GM18907 (cell line): ENCODE measurements around the gene CNIH1.
A peak's percentile ranks its signal among the peaks of the same experiment; 100 is the strongest.

ENCODE experiments used
- ATAC-seq: cut with Tn5 transposase; IDR thresholded peaks from one replicate; pipeline ENCODE4 v1.9.1; 2021; ENCODE audit warnings: mild to moderate bottlenecking, moderate library complexity; ENCODE audit not compliant: unreplicated experiment

The CNIH1 gene

GRCh38 chr14:54440873-54441868, at the start of gene CNIH1:
TSS of gene CNIH1 (minus strand) at chr14:54441374. CDS start at chr14:54441327, 47 bp downstream.
- ATAC-seq, result peak; percentile 96

GRCh38 chr14:54490445-54491175, 49.4 kb upstream of the CNIH1 start:
- no peak for ATAC-seq

- ATAC-seq, result no peak
Measured at GRCh38 chr14:54489731-54490444, 48.7 kb upstream of the CNIH1 start.

- ATAC-seq, result no peak
Measured at GRCh38 chr14:54489318-54489683, 48.1 kb upstream of the CNIH1 start.

GRCh38 chr14:54488646-54489317, 47.6 kb upstream of the CNIH1 start, which contains the start of gene GMFB:
TSS of gene GMFB (minus strand) at chr14:54488980. CDS start at chr14:54488927, 53 bp downstream.
- peak; percentile 90 for ATAC-seq

GRCh38 chr14:54488318-54488645, 47.1 kb upstream of the CNIH1 start:
- ATAC-seq, result peak; percentile 27

GRCh38 chr14:54487771-54488170, 46.6 kb upstream of the CNIH1 start:
- no peak for ATAC-seq

- no peak for ATAC-seq
Measured at GRCh38 chr14:54486685-54487084, 45.5 kb upstream of the CNIH1 start.

GRCh38 chr14:54483846-54484245, 42.7 kb upstream of the CNIH1 start:
- no peak for ATAC-seq

- ATAC-seq, result no peak
Measured at GRCh38 chr14:54483073-54483745, 42.0 kb upstream of the CNIH1 start.

- no peak for ATAC-seq
Measured at GRCh38 chr14:54481695-54482094, 40.5 kb upstream of the CNIH1 start.

GRCh38 chr14:54480830-54481562, 39.8 kb upstream of the CNIH1 start:
- ATAC-seq, result no peak

GRCh38 chr14:54478636-54479215, 37.6 kb upstream of the CNIH1 start:
- ATAC-seq, result no peak

GRCh38 chr14:54475911-54476310, 34.7 kb upstream of the CNIH1 start:
- ATAC-seq, result no peak

- ATAC-seq, result no peak
Measured at GRCh38 chr14:54475187-54475899, 34.2 kb upstream of the CNIH1 start.

- no peak for ATAC-seq
Measured at GRCh38 chr14:54474232-54474793, 33.1 kb upstream of the CNIH1 start.

GRCh38 chr14:54472315-54472714, 31.1 kb upstream of the CNIH1 start:
- ATAC-seq, result no peak

GRCh38 chr14:54471641-54472040, 30.5 kb upstream of the CNIH1 start:
- ATAC-seq, result no peak
